SK-N-MC (cell line): ENCODE measurements around the gene ATOX1.

Experiments
- EZH2 ChIP-seq: fragments of 200-600 bp; sonication (generic); IDR thresholded peaks from one replicate; pipeline ENCODE4 v1.6.1; 2017; ENCODE audit warnings: antibody characterized with exemption
- POLR2AphosphoS5 ChIP-seq: IDR thresholded peaks from 2 replicates; pipeline ENCODE4 v1.6.1; 2012; ENCODE audit warnings: mild to moderate bottlenecking, low read depth, low read length, borderline replicate concordance

DNA sequence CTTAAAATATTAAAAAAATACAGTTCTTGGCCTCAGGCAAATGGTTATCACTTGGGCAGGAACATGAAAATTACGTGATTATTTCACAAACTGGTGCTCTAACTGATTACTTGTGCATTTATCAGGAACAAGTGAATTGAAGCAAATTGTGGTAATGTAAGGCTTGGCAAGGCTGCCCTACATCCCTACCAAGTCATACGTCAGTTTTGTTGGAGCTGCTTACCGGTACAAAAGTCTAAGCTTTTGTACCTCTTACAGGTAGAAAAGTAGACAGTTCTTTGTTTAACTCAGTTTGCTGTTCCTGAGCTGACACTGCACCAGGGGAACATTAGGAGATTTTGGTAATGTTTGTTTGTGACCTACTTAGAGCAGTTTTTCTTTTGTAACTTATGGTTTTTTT lies 15.5 kb upstream of the ATOX1 start:
- TF ChIP-seq POLR2AphosphoS5 (no peak), EZH2 (no peak)
